ENCODE data around the gene MAD1L1. TPM values are rescaled to one million over a fixed set of nuclear protein-coding genes. Genes with fewer than 3 reads are reported as not detected.

The MAD1L1 gene
- total and polyA plus RNA-seq, 2 of the 13 experiments (the other 11 are each of a cell fraction or from before 2014, with no cell fraction given): 17.4 to 64.7 TPM

DNA sequence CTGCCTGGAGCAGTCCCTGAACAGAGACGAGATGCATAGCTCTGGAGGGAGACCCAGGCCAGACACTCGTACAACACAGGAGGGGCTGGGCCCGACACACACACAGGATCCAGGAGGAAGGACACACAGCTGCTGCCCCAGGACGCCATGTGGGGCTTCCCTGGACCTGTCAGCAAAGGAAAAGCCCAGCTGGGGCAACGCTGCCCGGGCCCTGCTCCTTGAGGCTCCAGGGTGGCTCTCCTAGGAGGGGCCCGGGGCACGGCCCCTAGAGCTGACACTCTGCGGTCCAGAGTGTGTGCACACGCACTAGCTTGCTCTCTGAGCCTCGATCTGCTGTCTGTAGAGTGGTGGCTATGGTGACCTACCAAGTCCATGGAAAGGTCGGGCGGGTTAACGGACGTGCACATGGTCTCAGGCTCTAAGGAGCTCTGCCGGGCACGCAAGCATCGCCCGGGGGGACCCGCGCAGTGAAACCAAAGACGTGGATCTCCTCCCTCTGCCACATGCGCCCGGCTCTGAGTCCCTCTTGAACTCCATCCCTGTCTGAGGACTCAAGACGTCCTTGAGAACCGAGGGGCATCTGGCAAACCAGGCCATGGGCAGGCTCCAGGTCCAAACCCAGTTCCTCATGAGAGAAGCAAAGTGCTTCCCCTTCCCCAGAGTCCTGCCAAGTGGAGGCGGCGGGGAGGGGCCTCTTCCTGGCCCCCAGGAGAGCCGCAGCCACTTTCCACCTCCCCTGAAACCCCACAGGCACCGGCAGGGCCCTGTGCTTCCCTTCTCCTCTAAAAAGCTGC, 283.7 kb downstream of the MAD1L1 start:
- ATAC-seq: no peak
- Histone ChIP-seq H3K4me2 (ENCODE audit: low read depth, low read length) (no peak overlapping the region), H2AFZ (ENCODE audit: low read length) (no peak overlapping the region), H3K4me3 (replicated peaks in 1 of 3; ENCODE audit: insufficient read depth in 1 of 3, low read depth in 2 of 3, low read length in 3 of 3) (no peak overlapping the region), H3K36me3 (replicated peaks in 1 of 2; ENCODE audit: control insufficient read depth in 1 of 2, insufficient read depth in 2 of 2, low read length in 2 of 2) (peaks cover 1 to 9% of the 10 kb centered on the region in 2 experiments; a peak in 2 of 5 replicates), H4K20me1 (ENCODE audit: insufficient read depth, low read length) (no peaks in the 10 kb centered on the region), H3K4me1 (ENCODE audit: insufficient read depth, low read length) (no peaks in the 10 kb centered on the region), H3K9ac (ENCODE audit: insufficient read depth, low read depth, low read length) (no peak overlapping the region), H3K9me3 (ENCODE audit: low read length) (no peaks in the 10 kb centered on the region), H3K27ac (ENCODE audit: extremely low read length, insufficient read depth, low read length) (no peak overlapping the region), H3K79me2 (ENCODE audit: insufficient read depth, low read length) (no peaks in the 10 kb centered on the region), H3K27me3 (ENCODE audit: control insufficient read depth in 1 of 2, insufficient read depth in 2 of 2, low read length in 2 of 2) (no peaks in the 10 kb centered on the region)
- POLR2A ChIA-PET: no interaction called here
- no peak for DNase-seq (ENCODE audit: low spot score)
- TF ChIP-seq NR2F6 (IDR thresholded peaks at IDR 0.05): no peak
- TF ChIP-seq NR2F6 (CRISPR knock-in tag; IDR thresholded peaks at IDR 0.05): no peak
- TF ChIP-seq CHD4 (IDR thresholded peaks at IDR 0.05; ENCODE audit: borderline replicate concordance, low read length): no peak
- no peak for TF ChIP-seq JDP2 (CRISPR knock-in tag; IDR thresholded peaks at IDR 0.05; ENCODE audit: borderline replicate concordance)
- no peak for TF ChIP-seq ZNF674 (CRISPR knock-in tag; IDR thresholded peaks at IDR 0.05; ENCODE audit: low read depth)
- TF ChIP-seq ZNF253 (CRISPR knock-in tag; IDR thresholded peaks at IDR 0.05; ENCODE audit: borderline replicate concordance): no peak
- TF ChIP-seq GABPB1 (CRISPR knock-in tag; IDR thresholded peaks at IDR 0.05): no peak
- no peak for TF ChIP-seq NR2F2 (IDR thresholded peaks at IDR 0.05; ENCODE audit: borderline replicate concordance, low read depth)
- TF ChIP-seq NKX3-1 (CRISPR knock-in tag; IDR thresholded peaks at IDR 0.05): no peak
- TF ChIP-seq KDM1A (CRISPR knock-in tag; IDR thresholded peaks at IDR 0.05): no peak
- TF ChIP-seq SKIL (CRISPR knock-in tag; IDR thresholded peaks at IDR 0.05; ENCODE audit: borderline replicate concordance): no peak
- no peak for TF ChIP-seq GATA4 (IDR thresholded peaks at IDR 0.05; ENCODE audit: borderline replicate concordance, low read depth)
- TF ChIP-seq, protein P1, sequence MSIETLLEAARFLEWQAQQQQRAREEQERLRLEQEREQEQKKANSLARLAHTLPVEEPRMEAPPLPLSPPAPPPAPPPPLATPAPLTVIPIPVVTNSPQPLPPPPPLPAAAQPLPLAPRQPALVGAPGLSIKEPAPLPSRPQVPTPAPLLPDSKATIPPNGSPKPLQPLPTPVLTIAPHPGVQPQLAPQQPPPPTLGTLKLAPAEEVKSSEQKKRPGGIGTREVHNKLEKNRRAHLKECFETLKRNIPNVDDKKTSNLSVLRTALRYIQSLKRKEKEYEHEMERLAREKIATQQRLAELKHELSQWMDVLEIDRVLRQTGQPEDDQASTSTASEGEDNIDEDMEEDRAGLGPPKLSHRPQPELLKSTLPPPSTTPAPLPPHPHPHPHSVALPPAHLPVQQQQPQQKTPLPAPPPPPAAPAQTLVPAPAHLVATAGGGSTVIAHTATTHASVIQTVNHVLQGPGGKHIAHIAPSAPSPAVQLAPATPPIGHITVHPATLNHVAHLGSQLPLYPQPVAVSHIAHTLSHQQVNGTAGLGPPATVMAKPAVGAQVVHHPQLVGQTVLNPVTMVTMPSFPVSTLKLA (IDR thresholded peaks at IDR 0.05): no peak
- no peak for TF ChIP-seq PCBP2 (optimal IDR thresholded peaks at IDR 0.05; ENCODE audit: low read depth, low read length, poor library complexity, severe bottlenecking)
- TF ChIP-seq KLF11 (CRISPR knock-in tag; IDR thresholded peaks at IDR 0.05): no peak
- CTCF ChIA-PET (ENCODE audit: low intra/inter-chr PET ratio, low total read pairs): no interaction called here
- 93% methylated on average over 11 of the region's 30 CpGs for WGBS (ENCODE audit: low lambda C conversion rate)
- FAIRE-seq: no peak
- in situ Hi-C loops (cut with HindIII; ENCODE audit: extremely low pct_ligation_motif_present, low pct_unique_long_range_greater_than_20kb) (no loop called here), intact Hi-C loops (cut with micrococcal nuclease; ENCODE audit: unreplicated experiment) (no loop called here)
- BruUV-seq (replicated peaks): no TSS peak

Data from HepG2 (cell line).